Measurements from ENCODE around the gene CAPZA1.
A peak's percentile ranks its signal among the peaks of the same experiment; 100 is the strongest.
"Not testable (repeated sequence)": the region's sequence is repeated elsewhere in the genome, so short reads cannot be mapped to it uniquely, and the experiment has no call there.

Gene CAPZA1

GRCh38 chr1:112626887-112627286 is 7.3 kb downstream of the CAPZA1 start:
- no peak for DNase-seq (ENCODE audit: low read depth)

- no peak for DNase-seq (ENCODE audit: low read depth)
Measured at GRCh38 chr1:112628516-112628915, 8.9 kb downstream of the CAPZA1 start.

GRCh38 chr1:112629256-112629655 is 9.6 kb downstream of the CAPZA1 start:
- DNase-seq (ENCODE audit: low read depth): no peak

- no peak for DNase-seq (ENCODE audit: low read depth)
Measured at GRCh38 chr1:112633628-112634027, 14.0 kb downstream of the CAPZA1 start.

GRCh38 chr1:112634367-112634766 is 14.7 kb downstream of the CAPZA1 start:
- no peak for DNase-seq (ENCODE audit: low read depth)

GRCh38 chr1:112636056-112636455 is 16.4 kb downstream of the CAPZA1 start:
- DNase-seq (ENCODE audit: low read depth): no peak

- no peak for DNase-seq (ENCODE audit: low read depth)
Measured at GRCh38 chr1:112636597-112637253, 17.1 kb downstream of the CAPZA1 start.

GRCh38 chr1:112637254-112638109 is 17.9 kb downstream of the CAPZA1 start:
- DNase-seq (ENCODE audit: low read depth): no peak

- no peak for DNase-seq (ENCODE audit: low read depth)
Measured at GRCh38 chr1:112638110-112638428, 18.4 kb downstream of the CAPZA1 start.

GRCh38 chr1:112640437-112640836 is 20.8 kb downstream of the CAPZA1 start:
- not testable (repeated sequence) for DNase-seq (ENCODE audit: low read depth)

- DNase-seq (ENCODE audit: low read depth): no peak
Measured at GRCh38 chr1:112643080-112643479, 23.4 kb downstream of the CAPZA1 start.

GRCh38 chr1:112646225-112646624 is 26.6 kb downstream of the CAPZA1 start:
- DNase-seq (ENCODE audit: low read depth): no peak

GRCh38 chr1:112651205-112651604 is 31.6 kb downstream of the CAPZA1 start:
- no peak for DNase-seq (ENCODE audit: low read depth)

GRCh38 chr1:112665857-112666256 is 46.2 kb downstream of the CAPZA1 start:
- no peak for DNase-seq (ENCODE audit: low read depth)

GRCh38 chr1:112666946-112667345 is 47.3 kb downstream of the CAPZA1 start:
- no peak for DNase-seq (ENCODE audit: low read depth)

- no peak for DNase-seq (ENCODE audit: low read depth)
Measured at GRCh38 chr1:112672009-112672408, 52.4 kb downstream of the CAPZA1 start.

- DNase-seq (ENCODE audit: low read depth): no peak
Measured at GRCh38 chr1:112672842-112673241, 53.2 kb downstream of the CAPZA1 start.

GRCh38 chr1:112673592-112674439 is 54.2 kb downstream of the CAPZA1 start:
- no peak for DNase-seq (ENCODE audit: low read depth)

- DNase-seq (ENCODE audit: low read depth): peak; percentile 38
Measured at GRCh38 chr1:112674440-112674985, 54.9 kb downstream of the CAPZA1 start, which contains the start of gene MOV10. Gene MOV10, plus strand, starts transcription at chr1:112674659. Its CDS starts 254 bp downstream, at chr1:112674913.

- peak; percentile 16 for DNase-seq (ENCODE audit: low read depth)
Measured at GRCh38 chr1:112674986-112675727, 55.5 kb downstream of the CAPZA1 start.

GRCh38 chr1:112675728-112676381 is 56.2 kb downstream of the CAPZA1 start:
- no peak for DNase-seq (ENCODE audit: low read depth)

Measured in activated T-cell treated with anti-CD3 and anti-CD28 coated beads for 24 hours (primary cell).